GM21528 (cell line): ENCODE results near the gene PSMD12.
"Not testable (repeated sequence)": the region's sequence is repeated elsewhere in the genome, so short reads cannot be mapped to it uniquely, and the experiment has no call there.

ENCODE experiments used
- ATAC-seq: cut with Tn5 transposase; IDR thresholded peaks from one replicate; pipeline ENCODE4 v1.9.1; 2021; ENCODE audit warnings: mild to moderate bottlenecking, moderate library complexity; ENCODE audit not compliant: unreplicated experiment, low FRiP score

The PSMD12 gene

DNA sequence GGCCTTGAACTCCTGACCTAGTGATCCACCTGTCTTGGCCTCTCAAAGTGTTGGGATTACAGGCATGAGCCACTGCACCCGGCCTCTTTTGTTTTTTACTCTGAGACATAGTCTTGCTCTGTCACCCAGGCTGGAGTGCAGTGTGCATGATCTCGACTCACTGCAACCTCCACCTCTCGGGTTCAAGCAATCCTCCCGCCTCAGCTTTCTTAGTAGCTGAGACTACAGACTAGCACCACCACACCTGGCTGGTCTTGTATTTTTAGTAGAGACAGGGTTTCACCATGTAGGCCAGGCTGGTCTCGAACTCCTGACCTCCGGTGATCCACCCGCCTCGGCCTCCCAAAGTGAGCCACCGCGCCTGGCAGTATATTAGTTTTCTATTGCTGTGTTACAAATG is 22.2 kb upstream of the PSMD12 start:
- ATAC-seq: not testable (repeated sequence)

GRCh38 chr17:67386965-67387551 is 20.7 kb upstream of the PSMD12 start:
- ATAC-seq: no peak

DNA sequence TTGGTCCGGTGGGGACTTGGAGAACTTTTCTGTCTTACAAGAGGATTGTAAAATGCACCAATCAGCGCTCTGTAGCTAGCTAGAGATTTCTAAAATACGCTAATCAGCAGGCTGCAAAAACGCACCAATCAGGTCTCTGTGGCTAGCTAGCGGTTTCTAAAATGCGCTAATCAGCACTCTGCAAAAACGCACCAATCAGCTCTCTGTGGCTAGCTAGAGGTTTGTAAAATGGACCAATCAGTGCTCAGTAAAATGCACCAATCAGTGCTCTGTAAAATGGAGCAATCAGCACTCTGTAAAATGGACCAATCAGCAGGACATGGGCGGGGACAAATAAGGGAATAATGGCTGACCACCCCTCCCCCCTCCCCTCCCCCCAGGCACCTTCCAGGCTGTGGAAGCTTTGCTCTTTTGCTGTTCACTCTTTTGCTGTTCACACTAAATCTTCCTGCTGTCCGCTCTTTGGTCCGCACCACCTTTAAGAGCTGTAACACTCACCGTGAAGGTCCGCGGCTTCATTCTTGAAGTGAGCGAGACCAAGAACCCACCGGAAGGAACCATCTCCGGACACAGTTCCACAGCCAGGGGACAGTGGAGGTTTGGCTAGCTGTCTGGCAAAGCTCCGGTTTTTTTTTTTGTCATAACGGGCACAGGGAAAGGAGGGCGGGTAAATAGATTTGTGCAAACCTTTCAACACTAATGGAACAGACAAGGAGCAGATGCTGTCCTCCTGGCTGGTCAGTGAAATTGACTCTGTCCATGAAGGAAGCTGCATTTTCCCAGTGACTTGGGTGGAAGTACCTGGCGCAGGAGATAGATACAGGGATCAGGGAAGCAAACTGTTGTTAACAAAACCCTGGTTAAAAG is 19.0 kb upstream of the PSMD12 start:
- no peak for ATAC-seq

GRCh38 chr17:67381929-67382257 is 15.5 kb upstream of the PSMD12 start:
- ATAC-seq: no peak

DNA sequence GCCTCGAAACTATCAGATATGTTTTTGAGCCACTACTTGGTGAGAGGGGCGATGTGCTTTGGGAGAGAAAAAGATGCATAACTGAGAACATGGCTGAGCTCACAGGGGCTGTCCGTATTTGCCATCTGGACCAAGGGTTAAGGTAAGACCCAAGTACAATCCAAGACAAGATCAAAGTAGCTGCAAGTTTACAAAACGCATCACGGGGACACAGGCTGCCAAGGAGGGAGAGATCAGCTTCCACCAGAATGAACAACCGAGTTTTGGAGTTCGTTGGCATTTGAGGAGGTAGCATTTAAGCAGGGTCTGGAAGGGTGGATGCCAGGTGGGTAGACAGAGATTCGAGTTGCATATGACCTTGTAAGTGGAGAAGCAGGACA is 12.9 kb upstream of the PSMD12 start:
- no peak for ATAC-seq

DNA sequence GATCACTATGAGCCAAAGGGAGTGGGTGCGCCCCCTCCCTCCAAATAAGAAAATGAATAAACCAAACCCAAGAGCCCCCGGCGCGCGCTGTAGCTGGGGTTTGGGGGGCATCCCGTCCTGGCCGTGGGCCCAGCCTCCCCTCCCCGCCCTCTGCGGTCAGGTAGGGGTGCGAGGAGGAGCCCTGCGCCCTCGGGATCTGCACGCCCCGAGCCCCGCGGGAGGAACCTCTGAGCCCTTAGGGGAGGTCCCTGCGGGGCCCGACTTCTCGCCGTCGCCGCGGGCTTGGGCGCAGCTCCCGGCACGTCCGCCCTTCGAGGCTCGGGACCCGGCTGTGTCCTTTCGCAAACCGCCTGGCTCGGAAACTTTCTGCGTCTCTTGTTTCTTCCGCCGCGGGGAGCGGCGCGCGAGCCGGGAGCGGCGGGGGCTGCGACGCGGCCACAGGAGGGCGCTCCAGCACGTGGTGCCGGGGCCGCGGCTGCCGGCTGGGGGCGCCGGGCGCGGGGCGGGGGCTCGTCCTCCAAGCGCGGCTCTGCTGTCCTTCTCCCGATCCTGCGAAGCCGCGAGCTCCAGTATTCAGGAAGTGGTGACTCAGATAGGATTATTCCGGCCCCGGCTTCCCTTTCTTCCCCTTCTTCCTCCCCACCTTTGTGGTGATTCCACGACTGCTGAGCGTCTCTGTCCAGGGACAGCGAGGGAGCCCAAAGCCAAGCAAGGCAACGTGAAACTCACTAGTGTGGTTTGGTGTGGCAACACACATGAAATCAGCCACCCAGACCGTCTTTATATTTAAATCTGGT is 12.3 kb upstream of the PSMD12 start:
- peak; percentile 38 for ATAC-seq

- ATAC-seq: peak; percentile 29
These were observed 11.4 kb upstream of the PSMD12 start for GRCh38 chr17:67377488-67378453.

DNA sequence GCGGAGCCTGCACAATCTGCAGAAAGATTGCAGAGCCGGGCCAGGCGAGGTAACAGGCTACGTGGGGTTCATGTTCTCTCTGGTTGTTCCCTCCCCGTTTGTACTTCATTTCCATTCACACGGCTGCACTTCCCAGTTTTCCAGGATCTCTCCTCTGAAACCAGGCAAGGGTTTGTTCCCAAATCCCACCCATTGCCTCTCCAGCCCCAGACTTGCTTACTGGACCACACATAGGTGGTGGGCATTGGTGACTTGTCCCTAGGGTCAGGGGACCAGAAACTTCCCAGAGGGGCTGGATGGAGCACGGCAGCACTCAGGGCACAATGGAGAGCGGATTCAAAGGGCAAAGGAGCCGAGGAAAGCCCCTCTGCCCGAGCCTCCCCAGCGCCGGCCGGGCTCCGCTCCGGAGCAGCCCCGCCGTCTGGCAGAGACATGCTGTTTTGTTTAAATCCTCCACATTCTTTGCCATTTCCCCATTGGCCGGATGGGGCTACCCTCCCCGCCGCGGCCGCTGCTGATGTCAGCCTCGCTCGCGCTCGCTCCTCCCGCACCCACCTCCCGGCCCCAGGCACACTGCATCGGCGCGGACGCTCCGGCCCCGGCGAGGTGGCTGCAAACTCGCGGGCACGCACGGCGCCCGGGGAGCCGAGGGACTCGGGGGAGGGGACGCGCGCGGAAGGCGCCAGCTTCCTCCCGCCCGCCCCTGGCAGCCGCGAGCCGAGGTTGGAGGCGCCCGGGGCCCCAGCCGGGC is 10.5 kb upstream of the PSMD12 start, which contains the start of gene PITPNC1:
TSS of gene PITPNC1 (plus strand) at position 545 of the 751 bp plus-strand sequence.
- ATAC-seq: peak; percentile 72

DNA sequence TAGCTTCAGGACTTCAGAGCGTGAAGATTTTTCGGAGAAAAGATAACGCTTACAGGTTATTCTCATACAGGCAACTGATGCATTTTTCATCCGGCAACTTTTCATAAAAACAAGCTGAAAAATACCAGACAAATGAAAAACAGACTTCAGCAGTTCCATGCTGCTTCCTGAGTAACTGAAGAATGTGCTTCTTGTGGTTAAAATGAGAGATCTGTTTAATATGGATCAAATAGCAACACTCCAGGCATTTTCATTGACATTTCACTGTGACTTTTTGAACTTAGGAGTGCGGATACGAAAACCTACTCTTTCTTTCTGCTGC is 10.0 kb upstream of the PSMD12 start:
- no peak for ATAC-seq

- no peak for ATAC-seq
These were observed 9.3 kb upstream of the PSMD12 start for GRCh38 chr17:67375716-67376115.

DNA sequence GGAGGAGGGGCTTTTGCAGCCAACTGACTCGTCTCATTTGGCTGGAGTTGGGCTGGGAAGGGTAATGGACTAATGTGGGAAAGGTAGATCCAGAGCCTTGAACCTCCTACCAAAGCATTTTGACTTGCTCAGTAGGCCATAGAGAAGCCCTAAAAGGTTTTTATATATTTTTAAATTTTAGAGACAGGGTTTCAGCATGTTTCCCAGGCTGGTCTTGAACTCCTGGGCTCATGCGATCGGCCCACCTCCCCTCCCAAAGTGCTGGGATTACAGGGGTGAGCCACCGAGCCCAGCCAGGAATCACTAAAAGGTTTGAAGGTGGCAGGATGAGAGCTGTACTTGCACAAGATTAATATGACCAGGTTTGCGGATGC is 8.7 kb upstream of the PSMD12 start:
- no peak for ATAC-seq

- ATAC-seq: no peak
These were observed 8.1 kb upstream of the PSMD12 start for GRCh38 chr17:67374329-67375053.

DNA sequence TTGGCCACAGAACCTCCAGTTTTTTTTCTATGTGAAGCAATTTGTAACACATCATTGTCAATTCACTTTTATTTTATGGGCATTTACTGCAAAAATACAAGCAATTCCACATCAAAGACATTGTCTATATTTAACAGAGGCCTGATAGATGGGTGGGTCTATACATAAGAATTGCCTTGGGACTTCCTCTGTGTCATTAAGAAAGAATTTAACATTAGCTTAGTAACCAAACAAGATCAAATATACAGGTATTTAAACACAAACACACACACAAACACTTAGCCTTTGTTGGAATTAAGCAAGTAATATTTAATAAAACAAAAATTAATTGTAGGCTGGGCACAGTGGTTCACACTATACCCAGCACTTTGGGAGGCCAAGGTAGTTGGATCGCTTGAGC is 6.4 kb upstream of the PSMD12 start:
- ATAC-seq: no peak

DNA sequence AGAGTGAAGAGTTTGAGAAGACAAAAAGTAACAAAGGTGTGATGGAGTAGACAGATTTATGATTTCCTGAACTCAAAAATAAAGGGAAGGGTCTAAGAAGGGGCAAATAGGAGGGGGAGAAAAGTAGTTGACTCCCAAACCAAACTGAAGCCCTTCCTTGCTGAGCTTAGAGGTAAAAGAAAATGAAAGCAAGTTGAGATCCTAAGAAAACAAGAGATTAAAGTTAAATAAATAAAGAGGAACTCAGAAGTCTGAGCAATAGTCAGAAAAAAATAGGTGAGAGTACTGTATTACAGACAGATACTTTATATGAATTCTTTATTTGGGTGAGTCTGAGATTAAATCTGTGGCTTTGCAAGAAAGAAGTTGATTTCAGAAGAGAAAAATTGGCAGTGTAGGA is 3.3 kb upstream of the PSMD12 start:
- ATAC-seq: no peak

GRCh38 chr17:67365738-67366192 is 612 bp downstream of the PSMD12 start:
- peak; percentile 6 for ATAC-seq

DNA sequence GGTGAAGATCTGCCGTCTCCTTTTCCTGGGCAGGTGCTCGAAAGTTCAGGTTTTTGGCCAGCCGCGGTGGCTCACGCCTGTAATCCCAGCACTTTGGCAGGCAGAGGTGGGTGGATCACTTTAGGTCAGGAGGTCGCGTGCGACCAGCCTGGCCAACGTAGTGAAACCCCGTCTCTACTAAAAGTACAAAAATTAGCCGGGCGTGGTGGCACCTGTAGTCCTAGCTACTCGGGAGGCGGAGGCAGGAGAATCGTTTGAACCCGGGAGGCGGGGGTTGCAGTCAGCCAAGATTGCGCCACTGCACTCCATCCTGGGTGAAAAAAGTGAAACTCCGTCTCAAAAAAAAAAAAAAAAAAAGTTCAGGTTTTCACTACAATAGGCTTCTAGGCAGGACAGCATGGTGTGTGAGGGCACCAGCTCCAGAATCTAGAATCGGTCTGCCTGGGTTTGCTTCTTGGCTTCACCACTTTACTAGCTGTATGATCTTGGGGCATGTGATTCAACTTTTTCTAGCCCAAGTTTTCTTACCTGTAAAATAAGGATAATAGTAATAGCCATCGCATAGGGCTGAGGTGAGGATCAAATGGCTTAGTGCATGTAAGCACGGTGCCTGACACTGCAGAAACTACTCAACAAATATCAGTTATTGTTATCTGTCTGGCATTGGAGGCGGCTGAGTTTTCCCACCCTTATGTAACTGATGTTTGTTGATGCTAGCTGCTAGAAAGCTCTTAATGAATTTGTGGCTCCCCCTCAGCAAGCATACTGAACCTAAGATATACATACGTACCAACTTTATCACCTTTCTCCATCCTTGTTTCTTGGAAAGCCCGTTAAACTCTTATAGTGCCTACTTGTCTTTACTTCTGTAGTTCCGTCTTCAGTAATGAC is 1.3 kb downstream of the PSMD12 start:
- ATAC-seq: no peak

- ATAC-seq: no peak
These were observed 4.2 kb downstream of the PSMD12 start for GRCh38 chr17:67362173-67362572.

DNA sequence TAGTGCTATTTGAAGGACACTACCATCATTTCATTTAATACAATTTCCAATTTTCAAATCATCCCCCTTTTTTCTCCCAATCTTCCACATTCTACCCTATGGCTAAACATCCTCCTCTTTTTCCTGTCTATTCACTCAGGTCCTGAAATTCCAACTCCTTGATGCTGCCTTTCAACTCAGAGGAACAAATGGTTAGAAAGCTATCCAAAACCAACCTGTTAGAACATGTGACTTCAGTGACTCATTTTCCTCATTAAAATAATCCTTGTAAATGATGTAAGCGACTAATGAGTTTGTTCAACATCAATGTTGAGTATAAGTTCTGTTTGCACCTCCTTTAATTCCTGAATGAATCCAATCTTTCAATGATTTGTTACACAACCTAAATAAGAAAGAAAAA is 5.5 kb downstream of the PSMD12 start:
- ATAC-seq: no peak
